Keratinocyte (primary cell): Measurements from ENCODE around the gene TRAF3. TPM values are rescaled to one million over a fixed set of nuclear protein-coding genes. Genes with fewer than 3 reads are reported as not detected.

Source experiments
- DNase-seq: peaks from one replicate; pipeline ENCODE4 v3.0.0-alpha.2; 2011; ENCODE audit warnings: low read depth, missing footprints, low spot score
- FAIRE-seq: peaks from 2 replicates; lab custom pipeline; 2011; peaks lifted over from hg19 to GRCh38; lab: Jason Lieb, UNC
- H2AFZ ChIP-seq: 2 replicates; pipeline ENCODE4 v1.6.0; 2012; ENCODE audit warnings: low read length, control low read depth, inconsistent platforms; ENCODE audit not compliant: control insufficient read depth
- H3K27ac ChIP-seq: 2 replicates; pipeline ENCODE4 v1.5.1; 2011; ENCODE audit warnings: low read length; ENCODE audit not compliant: control insufficient read depth, insufficient read depth
- H3K27me3 ChIP-seq: 3 replicates; pipeline ENCODE4 v1.6.0; 2011; ENCODE audit warnings: low read length; ENCODE audit not compliant: control insufficient read depth, insufficient read depth; ENCODE audit errors: extremely low read depth
- H3K36me3 ChIP-seq, 2 experiments: 2 replicates in 1 of 2; 3 replicates in 1 of 2; pipeline ENCODE4 v1.5.1; 2011; ENCODE audit warnings: low read length in 2 of 2, mild to moderate bottlenecking in 1 of 2; ENCODE audit not compliant: control insufficient read depth in 2 of 2, insufficient read depth in 2 of 2; ENCODE audit errors: extremely low read depth in 1 of 2
- H3K4me1 ChIP-seq: 3 replicates; pipeline ENCODE4 v1.5.1; 2011; ENCODE audit warnings: low read length; ENCODE audit not compliant: control insufficient read depth, insufficient read depth; ENCODE audit errors: extremely low read depth
- H3K4me2 ChIP-seq: 3 replicates; pipeline ENCODE4 v1.6.0; 2011; ENCODE audit warnings: low read depth, low read length; ENCODE audit not compliant: control insufficient read depth, insufficient read depth; ENCODE audit errors: extremely low read depth
- H3K4me3 ChIP-seq, 3 experiments: fragments of 200-600 bp in 1 of 3; sonication (generic) in 1 of 3; 2 replicates in 2 of 3; 3 replicates in 1 of 3; pipeline ENCODE4 v1.5.1; 2011 to 2016; ENCODE audit warnings: low read length in 3 of 3, mild to moderate bottlenecking in 3 of 3, control low read depth in 2 of 3, inconsistent platforms in 1 of 3, low read depth in 1 of 3, mixed read lengths in 1 of 3, mixed run types in 1 of 3, moderate library complexity in 1 of 3; ENCODE audit not compliant: control insufficient read depth in 2 of 3, insufficient read depth in 2 of 3; ENCODE audit errors: extremely low read depth in 1 of 3
- H3K79me2 ChIP-seq: 2 replicates; pipeline ENCODE4 v1.6.0; 2012; ENCODE audit warnings: low read length; ENCODE audit not compliant: control insufficient read depth, insufficient read depth
- H3K9ac ChIP-seq: 3 replicates; pipeline ENCODE4 v1.6.0; 2011; ENCODE audit warnings: low read length; ENCODE audit not compliant: control insufficient read depth, insufficient read depth; ENCODE audit errors: extremely low read depth
- H3K9me1 ChIP-seq: 3 replicates; pipeline ENCODE4 v1.6.0; 2011; ENCODE audit warnings: low read length; ENCODE audit not compliant: control insufficient read depth, insufficient read depth; ENCODE audit errors: extremely low read depth
- H3K9me3 ChIP-seq: 2 replicates; pipeline ENCODE4 v1.5.1; 2012; ENCODE audit warnings: low read depth, low read length; ENCODE audit not compliant: control insufficient read depth
- H4K20me1 ChIP-seq: 3 replicates; pipeline ENCODE4 v1.6.0; 2011; ENCODE audit warnings: low read length; ENCODE audit not compliant: control insufficient read depth, insufficient read depth; ENCODE audit errors: extremely low read depth
- EZH2 ChIP-seq: IDR thresholded peaks from one replicate; pipeline ENCODE4 v1.6.1; 2012; ENCODE audit warnings: inconsistent platforms, mild to moderate bottlenecking, low read length, moderate library complexity
- dilution Hi-C: fragments of 300-500 bp; cut with MboI; formaldehyde crosslinking; loops from one replicate; pipeline ENCODE4 v1.7.0; 2020; ENCODE audit warnings: low sequenced_read_pairs; ENCODE audit not compliant: extremely low pct_ligation_motif_present
- polyA plus RNA-seq, 5 experiments: library from polyadenylated mRNA; depleted of rRNA in 3 of 5; stranded (reverse) in 3 of 5; stranded (forward) in 1 of 5; unstranded in 1 of 5; fragments of >200 nt; gene quantifications; 1 replicate in 1 of 5; 2 replicates in 3 of 5; 3 replicates in 1 of 5; pipeline versions ENCODE4 v1.2.1 to v1.2.3, GENCODE V29; 2011 to 2012; ENCODE audit warnings: missing spikeins in 2 of 5, low read depth in 1 of 5, low replicate concordance in 1 of 5
- TF ChIP-seq, protein P1 (sequence below), 3 experiments: IDR thresholded peaks in 1 of 3; conservative IDR thresholded peaks in 1 of 3; optimal IDR thresholded peaks in 1 of 3; 2 replicates in 2 of 3; 3 replicates in 1 of 3; pipeline versions ENCODE3 to v1.5.1; 2011; ENCODE audit warnings: low read length in 3 of 3, mild to moderate bottlenecking in 3 of 3, moderate library complexity in 2 of 3, control low read depth in 1 of 3, inconsistent platforms in 1 of 3; ENCODE audit not compliant: insufficient read depth in 2 of 3; ENCODE audit errors: extremely low read depth in 1 of 3

The TRAF3 gene
- polyA plus RNA-seq, 1 donor (not counting 4 experiments of a cell fraction or from before 2014, with no cell fraction given), result 12.5 TPM

DNA sequence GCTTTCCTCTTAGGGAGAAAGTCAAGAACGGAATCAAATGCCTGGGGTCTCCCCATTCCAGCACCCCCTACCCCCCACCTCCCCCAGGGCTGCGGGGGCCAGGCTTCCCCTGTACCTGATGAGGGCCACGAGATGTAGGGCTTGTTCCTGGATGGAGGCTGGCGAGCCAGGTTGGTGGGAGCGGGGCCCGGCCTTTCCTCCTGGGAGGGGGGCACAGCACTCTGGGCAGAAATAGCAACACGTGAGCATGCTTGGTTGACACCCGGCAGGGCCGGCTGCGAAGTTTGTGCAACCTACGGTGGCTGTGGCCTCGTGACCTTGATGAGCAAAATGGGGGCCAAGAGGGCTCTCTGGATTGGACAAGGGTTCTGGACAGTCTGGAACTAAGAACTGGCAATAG lies 160.9 kb downstream of the TRAF3 start:
- Histone ChIP-seq H3K36me3 (peaks cover 10 to 33% of the 10 kb centered on the region in 2 experiments), H3K9me3 (no peaks in the 10 kb centered on the region), H3K9ac (no peak overlapping the region), H3K4me1 (no peaks in the 10 kb centered on the region), H3K9me1 (no peaks in the 10 kb centered on the region), H3K79me2 (no peaks in the 10 kb centered on the region), H3K4me2 (no peak overlapping the region), H4K20me1 (no peaks in the 10 kb centered on the region), H3K27me3 (no peaks in the 10 kb centered on the region), H3K27ac (no peak overlapping the region), H3K4me3 (no peak overlapping the region), H2AFZ (no peak overlapping the region)
- no peak for TF ChIP-seq EZH2
- TF ChIP-seq, protein P1, sequence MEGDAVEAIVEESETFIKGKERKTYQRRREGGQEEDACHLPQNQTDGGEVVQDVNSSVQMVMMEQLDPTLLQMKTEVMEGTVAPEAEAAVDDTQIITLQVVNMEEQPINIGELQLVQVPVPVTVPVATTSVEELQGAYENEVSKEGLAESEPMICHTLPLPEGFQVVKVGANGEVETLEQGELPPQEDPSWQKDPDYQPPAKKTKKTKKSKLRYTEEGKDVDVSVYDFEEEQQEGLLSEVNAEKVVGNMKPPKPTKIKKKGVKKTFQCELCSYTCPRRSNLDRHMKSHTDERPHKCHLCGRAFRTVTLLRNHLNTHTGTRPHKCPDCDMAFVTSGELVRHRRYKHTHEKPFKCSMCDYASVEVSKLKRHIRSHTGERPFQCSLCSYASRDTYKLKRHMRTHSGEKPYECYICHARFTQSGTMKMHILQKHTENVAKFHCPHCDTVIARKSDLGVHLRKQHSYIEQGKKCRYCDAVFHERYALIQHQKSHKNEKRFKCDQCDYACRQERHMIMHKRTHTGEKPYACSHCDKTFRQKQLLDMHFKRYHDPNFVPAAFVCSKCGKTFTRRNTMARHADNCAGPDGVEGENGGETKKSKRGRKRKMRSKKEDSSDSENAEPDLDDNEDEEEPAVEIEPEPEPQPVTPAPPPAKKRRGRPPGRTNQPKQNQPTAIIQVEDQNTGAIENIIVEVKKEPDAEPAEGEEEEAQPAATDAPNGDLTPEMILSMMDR (optimal IDR thresholded peaks at IDR 0.05 in 1 of 3, IDR thresholded peaks at IDR 0.05 in 1 of 3, conservative IDR thresholded peaks at IDR 0.05 in 1 of 3; ENCODE audit: extremely low read depth in 1 of 3, insufficient read depth in 2 of 3, low read length in 3 of 3), result no peak
- DNase-seq (no peak), FAIRE-seq (no peak)
- dilution Hi-C loops, result no loop called here

DNA sequence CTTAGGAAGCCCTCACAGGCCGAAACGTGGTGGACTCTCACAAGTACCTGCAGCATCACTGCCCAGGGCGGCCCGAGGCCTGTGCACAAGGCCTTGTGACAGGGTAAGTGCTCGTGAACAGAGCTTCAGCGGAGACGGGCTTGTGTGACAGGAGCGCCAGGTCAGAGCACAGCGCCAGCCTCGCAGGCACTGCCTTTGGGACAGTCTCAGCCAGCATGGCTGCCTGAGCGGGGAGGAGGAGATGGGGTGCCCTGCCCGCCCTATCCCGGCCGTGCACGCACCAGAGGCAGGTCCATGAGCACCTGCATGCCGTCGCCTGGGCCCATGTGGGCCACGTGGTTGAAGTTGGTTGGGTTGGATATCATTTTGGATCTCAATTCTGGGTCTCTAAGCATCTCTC lies 162.1 kb downstream of the TRAF3 start:
- dilution Hi-C loops, result no loop called here
- Histone ChIP-seq H3K9me1 (no peaks in the 10 kb centered on the region), H3K36me3 (peaks cover 9 to 37% of the 10 kb centered on the region in 2 experiments), H3K79me2 (no peaks in the 10 kb centered on the region), H3K4me2 (no peak overlapping the region), H3K4me1 (no peaks in the 10 kb centered on the region), H2AFZ (no peak overlapping the region), H3K27ac (no peak overlapping the region), H4K20me1 (no peaks in the 10 kb centered on the region), H3K9me3 (no peaks in the 10 kb centered on the region), H3K4me3 (no peak overlapping the region), H3K9ac (no peak overlapping the region), H3K27me3 (no peaks in the 10 kb centered on the region)
- DNase-seq (no peak), FAIRE-seq (no peak)
- TF ChIP-seq EZH2, result no peak
- TF ChIP-seq, protein P1 (optimal IDR thresholded peaks at IDR 0.05 in 1 of 3, IDR thresholded peaks at IDR 0.05 in 1 of 3, conservative IDR thresholded peaks at IDR 0.05 in 1 of 3; ENCODE audit: extremely low read depth in 1 of 3, insufficient read depth in 2 of 3, low read length in 3 of 3), result no peak
